MM.1S (cell line): ENCODE results near the gene LSAMP.

Experiments
- DNase-seq: peaks from one replicate; pipeline ENCODE4 v3.0.0-alpha.2; 2015
- H2AFZ ChIP-seq: fragments of 300-600 bp; sonication (generic); 2 replicates; pipeline ENCODE4 v1.6.0; 2016; ENCODE audit warnings: antibody characterized with exemption, low read length
- H3F3A ChIP-seq: fragments of 300-600 bp; sonication (generic); 2 replicates; pipeline ENCODE4 v1.6.1; 2016; ENCODE audit warnings: mild to moderate bottlenecking, antibody characterized with exemption, low read length, moderate library complexity, mixed read lengths; ENCODE audit not compliant: insufficient read depth
- H3K27ac ChIP-seq: fragments of 300-600 bp; sonication (generic); 2 replicates; pipeline ENCODE4 v1.5.1; 2016; ENCODE audit warnings: mild to moderate bottlenecking, low read length
- H3K27me3 ChIP-seq: fragments of 300-600 bp; sonication (generic); replicated peaks from 2 replicates; pipeline ENCODE4 v1.6.0; 2016; ENCODE audit warnings: low read length; ENCODE audit not compliant: insufficient read depth
- H3K36me3 ChIP-seq: fragments of 300-600 bp; sonication (generic); replicated peaks from 2 replicates; pipeline ENCODE4 v1.6.1; 2016; ENCODE audit warnings: mild to moderate bottlenecking, low read length, mixed read lengths; ENCODE audit not compliant: insufficient read depth
- H3K4me1 ChIP-seq: fragments of 300-600 bp; sonication (generic); 2 replicates; pipeline ENCODE4 v1.6.1; 2016; ENCODE audit warnings: low read length, mixed read lengths
- H3K4me2 ChIP-seq: fragments of 300-600 bp; sonication (generic); 2 replicates; pipeline ENCODE4 v1.6.0; 2016; ENCODE audit warnings: low read depth, low read length
- H3K4me3 ChIP-seq: fragments of 300-600 bp; sonication (generic); 2 replicates; pipeline ENCODE4 v1.5.1; 2016; ENCODE audit warnings: low read length, mixed read lengths
- H3K79me2 ChIP-seq: fragments of 300-600 bp; sonication (generic); 2 replicates; pipeline ENCODE4 v1.6.1; 2016; ENCODE audit warnings: mixed run types, low read length, mixed read lengths
- H3K9ac ChIP-seq: fragments of 300-600 bp; sonication (generic); 2 replicates; pipeline ENCODE4 v1.6.1; 2016; ENCODE audit warnings: low read length, mixed read lengths
- H3K9me2 ChIP-seq: fragments of 300-600 bp; sonication (generic); replicated peaks from 2 replicates; pipeline ENCODE4 v1.6.1; 2016; ENCODE audit warnings: mild to moderate bottlenecking, low read length, mixed read lengths; ENCODE audit not compliant: insufficient read depth
- H3K9me3 ChIP-seq: fragments of 300-600 bp; sonication (generic); replicated peaks from 2 replicates; pipeline ENCODE4 v1.6.1; 2016; ENCODE audit warnings: mild to moderate bottlenecking, low read length, mixed read lengths; ENCODE audit not compliant: insufficient read depth
- H4K20me1 ChIP-seq: fragments of 300-600 bp; sonication (generic); 2 replicates; pipeline ENCODE4 v1.6.1; 2016; ENCODE audit warnings: mild to moderate bottlenecking, low read length, moderate library complexity, mixed read lengths; ENCODE audit not compliant: insufficient read depth
- EZH2 ChIP-seq: fragments of 300-600 bp; sonication (generic); optimal IDR thresholded peaks from 2 replicates; pipeline ENCODE3; 2017; ENCODE audit warnings: low read depth, mild to moderate bottlenecking, antibody characterized with exemption, low read length, mixed read lengths
- EZH2phosphoT487 ChIP-seq: fragments of 300-600 bp; sonication (generic); IDR thresholded peaks from 2 replicates; pipeline ENCODE4 v1.6.1; 2018; ENCODE audit warnings: antibody characterized with exemption, low read length
- TF ChIP-seq, protein P1 (sequence below): fragments of 300-600 bp; sonication (generic); IDR thresholded peaks from 2 replicates; pipeline ENCODE4 v1.5.1; 2016; ENCODE audit warnings: antibody characterized with exemption, low read length, mixed read lengths

Gene LSAMP

DNA sequence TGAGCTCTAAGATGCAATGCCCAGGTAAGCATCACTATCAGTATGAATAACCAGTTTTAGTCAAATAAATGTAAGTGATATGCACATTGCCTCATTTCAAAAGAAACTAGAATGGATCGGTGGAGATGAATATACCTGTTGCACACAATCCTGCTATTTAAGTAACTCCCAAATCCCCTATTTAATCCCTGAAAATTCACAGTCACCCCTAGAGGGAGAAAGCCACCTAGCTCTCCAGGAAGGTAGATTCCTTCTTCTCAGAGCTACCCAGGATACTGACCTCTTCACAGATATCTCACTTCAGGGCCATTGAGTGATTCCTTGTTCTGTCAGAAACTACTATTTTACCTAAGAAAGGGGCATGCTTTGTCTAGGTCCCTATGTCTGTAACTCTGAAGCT is 11.7 kb downstream of the LSAMP start:
- H3K9me3 ChIP-seq = no peaks in the 10 kb centered on the region
- no peaks in the 10 kb centered on the region for H3K79me2 ChIP-seq
- no peak overlapping the region for H3K4me3 ChIP-seq
- no peaks in the 10 kb centered on the region for H3K4me1 ChIP-seq
- no peak overlapping the region for H2AFZ ChIP-seq
- no peaks in the 10 kb centered on the region for H3K9me2 ChIP-seq
- no peaks in the 10 kb centered on the region for H3K27me3 ChIP-seq
- no peak overlapping the region for H3K4me2 ChIP-seq
- DNase-seq = no peak
- H4K20me1 ChIP-seq = no peaks in the 10 kb centered on the region
- H3K36me3 ChIP-seq = no peaks in the 10 kb centered on the region
- TF ChIP-seq, protein P1, sequence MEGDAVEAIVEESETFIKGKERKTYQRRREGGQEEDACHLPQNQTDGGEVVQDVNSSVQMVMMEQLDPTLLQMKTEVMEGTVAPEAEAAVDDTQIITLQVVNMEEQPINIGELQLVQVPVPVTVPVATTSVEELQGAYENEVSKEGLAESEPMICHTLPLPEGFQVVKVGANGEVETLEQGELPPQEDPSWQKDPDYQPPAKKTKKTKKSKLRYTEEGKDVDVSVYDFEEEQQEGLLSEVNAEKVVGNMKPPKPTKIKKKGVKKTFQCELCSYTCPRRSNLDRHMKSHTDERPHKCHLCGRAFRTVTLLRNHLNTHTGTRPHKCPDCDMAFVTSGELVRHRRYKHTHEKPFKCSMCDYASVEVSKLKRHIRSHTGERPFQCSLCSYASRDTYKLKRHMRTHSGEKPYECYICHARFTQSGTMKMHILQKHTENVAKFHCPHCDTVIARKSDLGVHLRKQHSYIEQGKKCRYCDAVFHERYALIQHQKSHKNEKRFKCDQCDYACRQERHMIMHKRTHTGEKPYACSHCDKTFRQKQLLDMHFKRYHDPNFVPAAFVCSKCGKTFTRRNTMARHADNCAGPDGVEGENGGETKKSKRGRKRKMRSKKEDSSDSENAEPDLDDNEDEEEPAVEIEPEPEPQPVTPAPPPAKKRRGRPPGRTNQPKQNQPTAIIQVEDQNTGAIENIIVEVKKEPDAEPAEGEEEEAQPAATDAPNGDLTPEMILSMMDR = no peak
- no peak for TF ChIP-seq EZH2
- no peak for TF ChIP-seq EZH2phosphoT487
- H3K9ac ChIP-seq = no peak overlapping the region
- H3K27ac ChIP-seq = no peak overlapping the region
- no peaks in the 10 kb centered on the region for H3F3A ChIP-seq

DNA sequence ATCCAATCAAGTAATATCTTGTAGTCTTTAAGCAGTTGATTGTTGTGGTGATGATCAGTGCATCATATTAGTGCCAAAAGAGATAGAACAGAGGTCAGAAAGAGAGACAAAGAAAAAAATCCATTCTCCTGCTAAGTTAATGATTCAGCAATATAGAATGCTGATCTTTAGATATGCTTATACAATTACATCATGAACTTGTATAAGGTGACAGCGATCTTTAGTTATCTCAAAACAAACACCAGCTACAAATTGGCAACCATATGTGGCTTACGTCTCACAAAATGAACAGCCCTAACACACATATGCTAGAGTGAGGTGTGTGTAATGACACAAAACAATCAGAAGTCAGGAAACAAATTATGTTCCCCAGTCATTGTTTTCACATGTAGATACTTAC is 12.5 kb downstream of the LSAMP start:
- Histone ChIP-seq H3K4me2 (no peak overlapping the region), H3K4me1 (no peaks in the 10 kb centered on the region), H3K4me3 (no peak overlapping the region), H3K36me3 (no peaks in the 10 kb centered on the region), H4K20me1 (no peaks in the 10 kb centered on the region), H3K79me2 (no peaks in the 10 kb centered on the region), H3K27ac (no peak overlapping the region), H3K27me3 (no peaks in the 10 kb centered on the region), H3K9me3 (no peaks in the 10 kb centered on the region), H3K9me2 (no peaks in the 10 kb centered on the region), H3K9ac (no peak overlapping the region), H2AFZ (no peak overlapping the region), H3F3A (no peaks in the 10 kb centered on the region)
- DNase-seq = no peak
- TF ChIP-seq EZH2 (no peak), EZH2phosphoT487 (no peak)
- TF ChIP-seq, protein P1 = no peak

DNA sequence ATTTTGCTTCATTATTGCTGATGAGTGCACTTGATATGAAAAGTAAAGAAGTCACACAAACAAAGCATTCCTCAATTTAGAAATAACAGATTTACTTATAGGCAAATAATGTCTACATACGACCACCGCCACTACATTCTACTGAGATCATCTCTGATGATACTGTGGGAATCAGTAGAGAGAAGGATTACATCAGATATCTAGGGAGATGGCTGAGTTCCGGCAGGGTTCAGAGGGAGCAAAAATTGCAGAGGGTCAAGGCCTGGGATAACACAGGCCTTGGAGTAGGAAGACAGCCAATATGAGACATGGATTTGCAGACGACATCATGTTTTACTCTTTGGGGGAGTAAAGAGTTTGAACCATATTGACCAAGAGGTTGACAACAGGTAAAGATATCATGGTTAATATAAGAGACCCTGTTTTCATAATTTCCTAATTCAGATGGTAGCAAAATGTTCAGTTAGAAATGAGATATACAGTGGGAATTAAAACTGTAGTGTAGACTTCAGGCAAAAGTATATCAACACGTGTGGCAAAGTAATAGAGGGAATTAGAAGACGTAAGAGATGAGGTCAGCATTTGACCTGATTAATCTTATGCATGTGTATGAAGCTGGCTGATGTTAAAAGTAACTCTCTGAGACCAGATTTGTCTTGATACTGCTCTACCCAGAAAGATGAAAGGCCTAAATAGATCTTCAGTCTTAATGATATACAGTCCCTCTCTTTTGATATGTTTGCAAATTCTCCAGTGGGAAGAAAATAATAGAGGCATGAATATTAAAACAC is 15.6 kb downstream of the LSAMP start:
- H3K27me3 ChIP-seq = no peaks in the 10 kb centered on the region
- DNase-seq = no peak
- H4K20me1 ChIP-seq = no peaks in the 10 kb centered on the region
- no peak overlapping the region for H3K9ac ChIP-seq
- H3K79me2 ChIP-seq = no peaks in the 10 kb centered on the region
- no peak overlapping the region for H3K4me3 ChIP-seq
- no peaks in the 10 kb centered on the region for H3F3A ChIP-seq
- H3K9me2 ChIP-seq = no peaks in the 10 kb centered on the region
- H3K36me3 ChIP-seq = no peaks in the 10 kb centered on the region
- H3K9me3 ChIP-seq = no peaks in the 10 kb centered on the region
- no peak overlapping the region for H3K27ac ChIP-seq
- no peaks in the 10 kb centered on the region for H3K4me1 ChIP-seq
- H2AFZ ChIP-seq = no peak overlapping the region
- TF ChIP-seq, protein P1 = no peak
- TF ChIP-seq EZH2phosphoT487 = no peak
- no peak for TF ChIP-seq EZH2
- H3K4me2 ChIP-seq = no peak overlapping the region
